Duodenal mucosa (tissue), 2 donors: ENCODE results near the gene ZDHHC6.
A peak's percentile ranks its signal among the peaks of the same experiment; 100 is the strongest.
"Not testable (repeated sequence)": the region's sequence is repeated elsewhere in the genome, so short reads cannot be mapped to it uniquely, and the experiment has no call there.

Experiments used
- H3K27ac ChIP-seq: one replicate; pipeline ENCODE4 v1.7.0; 2013; ENCODE audit warnings: low read depth, low read length
- H3K27me3 ChIP-seq, 2 donors: one replicate each; pipeline ENCODE4 v1.7.0; 2013; ENCODE audit warnings: low read length in 2 of 2, control low read depth in 1 of 2; ENCODE audit not compliant: insufficient read depth in 2 of 2, control insufficient read depth in 1 of 2
- H3K36me3 ChIP-seq, 2 donors: one replicate each; pipeline ENCODE4 v1.7.0; 2013; ENCODE audit warnings: low read length in 2 of 2, control low read depth in 1 of 2; ENCODE audit not compliant: insufficient read depth in 2 of 2, control insufficient read depth in 1 of 2
- H3K4me1 ChIP-seq, 2 donors: one replicate each; pipeline ENCODE4 v1.7.0; 2013; ENCODE audit warnings: low read length in 2 of 2, control low read depth in 1 of 2; ENCODE audit not compliant: insufficient read depth in 2 of 2, control insufficient read depth in 1 of 2
- H3K4me3 ChIP-seq, 2 donors: one replicate each; pipeline ENCODE4 v1.7.0; 2013; ENCODE audit warnings: low read length in 2 of 2, low read depth in 1 of 2
- H3K9ac ChIP-seq, 2 donors: one replicate each; pipeline ENCODE4 v1.7.0; 2013; ENCODE audit warnings: low read length in 2 of 2, low read depth in 1 of 2
- H3K9me3 ChIP-seq, 2 donors: one replicate each; pipeline ENCODE4 v1.7.0; 2013; ENCODE audit warnings: low read length in 2 of 2, control low read depth in 1 of 2; ENCODE audit not compliant: control insufficient read depth in 1 of 2

The ZDHHC6 gene

GRCh38 chr10:112394475-112394875 is 52.2 kb downstream of the ZDHHC6 start:
- H3K4me3 ChIP-seq = peak overlapping the region in 1 of 2 donors; percentile 1
- H3K9ac ChIP-seq = no peak overlapping the region
- no peaks in the 10 kb centered on the region for H3K9me3 ChIP-seq
- peaks cover 33 to 42% of the 10 kb centered on the region in 2 donors for H3K36me3 ChIP-seq
- H3K27me3 ChIP-seq = no peaks in the 10 kb centered on the region
- H3K27ac ChIP-seq = no peak overlapping the region
- H3K4me1 ChIP-seq = peaks cover 49 to 60% of the 10 kb centered on the region in 2 donors

GRCh38 chr10:112393827-112394226 is 52.9 kb downstream of the ZDHHC6 start:
- no peak overlapping the region for H3K9ac ChIP-seq
- H3K4me3 ChIP-seq = peak overlapping the region in 1 of 2 donors; percentile 1
- peaks cover 27 to 37% of the 10 kb centered on the region in 2 donors for H3K36me3 ChIP-seq
- H3K9me3 ChIP-seq = no peaks in the 10 kb centered on the region
- peaks cover 55 to 65% of the 10 kb centered on the region in 2 donors for H3K4me1 ChIP-seq
- no peaks in the 10 kb centered on the region for H3K27me3 ChIP-seq
- H3K27ac ChIP-seq = no peak overlapping the region

DNA sequence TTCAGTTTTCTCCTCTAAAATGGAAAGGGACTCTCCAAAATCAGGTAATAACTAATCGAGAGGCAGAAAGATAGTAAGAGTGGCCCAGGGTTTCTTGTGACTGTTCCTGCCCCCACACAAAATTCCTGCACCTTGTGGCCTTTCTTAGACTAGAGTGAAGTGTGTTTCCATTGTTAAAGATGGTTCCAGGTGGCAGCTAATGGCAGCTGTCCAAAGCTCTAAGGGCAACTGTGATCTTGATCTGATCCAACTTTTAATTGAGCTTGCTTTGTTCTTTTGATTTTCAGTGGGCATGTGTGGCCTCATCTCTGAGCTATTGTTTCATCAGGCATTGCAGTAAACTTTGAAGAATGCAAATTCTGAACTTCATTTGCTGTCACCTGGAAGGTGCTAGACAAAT is 53.4 kb downstream of the ZDHHC6 start:
- Histone ChIP-seq H3K27me3 (no peaks in the 10 kb centered on the region), H3K9ac (no peak overlapping the region), H3K4me3 (no peak overlapping the region), H3K9me3 (no peaks in the 10 kb centered on the region), H3K27ac (no peak overlapping the region), H3K36me3 (peaks cover 24 to 33% of the 10 kb centered on the region in 2 donors), H3K4me1 (peaks cover 60 to 67% of the 10 kb centered on the region in 2 donors)

- Histone ChIP-seq H3K4me1 (peaks cover 54 to 66% of the 10 kb centered on the region in 2 donors), H3K9ac (no peak overlapping the region), H3K36me3 (peaks cover 6 to 7% of the 10 kb centered on the region in 2 donors), H3K27ac (no peak overlapping the region), H3K4me3 (no peak overlapping the region), H3K9me3 (no peaks in the 10 kb centered on the region), H3K27me3 (no peaks in the 10 kb centered on the region)
Observed at GRCh38 chr10:112390125-112390703, 56.5 kb downstream of the ZDHHC6 start.

GRCh38 chr10:112389271-112389822 is 57.4 kb downstream of the ZDHHC6 start:
- H3K4me3 ChIP-seq = peak overlapping the region; percentile 4
- peaks cover 50 to 72% of the 10 kb centered on the region in 2 donors for H3K4me1 ChIP-seq
- H3K9me3 ChIP-seq = no peaks in the 10 kb centered on the region
- peaks cover 2 to 3% of the 10 kb centered on the region in 2 donors for H3K36me3 ChIP-seq
- no peaks in the 10 kb centered on the region for H3K27me3 ChIP-seq
- peak overlapping the region; percentile 3 for H3K27ac ChIP-seq
- H3K9ac ChIP-seq = no peak overlapping the region

GRCh38 chr10:112388548-112388947 is 58.2 kb downstream of the ZDHHC6 start:
- H3K36me3 ChIP-seq = peaks cover 2 to 3% of the 10 kb centered on the region in 2 donors
- H3K9me3 ChIP-seq = no peaks in the 10 kb centered on the region
- H3K9ac ChIP-seq = no peak overlapping the region
- peaks cover 49 to 68% of the 10 kb centered on the region in 2 donors for H3K4me1 ChIP-seq
- H3K27me3 ChIP-seq = no peaks in the 10 kb centered on the region
- H3K4me3 ChIP-seq = no peak overlapping the region
- peak overlapping the region; percentile 3 for H3K27ac ChIP-seq

DNA sequence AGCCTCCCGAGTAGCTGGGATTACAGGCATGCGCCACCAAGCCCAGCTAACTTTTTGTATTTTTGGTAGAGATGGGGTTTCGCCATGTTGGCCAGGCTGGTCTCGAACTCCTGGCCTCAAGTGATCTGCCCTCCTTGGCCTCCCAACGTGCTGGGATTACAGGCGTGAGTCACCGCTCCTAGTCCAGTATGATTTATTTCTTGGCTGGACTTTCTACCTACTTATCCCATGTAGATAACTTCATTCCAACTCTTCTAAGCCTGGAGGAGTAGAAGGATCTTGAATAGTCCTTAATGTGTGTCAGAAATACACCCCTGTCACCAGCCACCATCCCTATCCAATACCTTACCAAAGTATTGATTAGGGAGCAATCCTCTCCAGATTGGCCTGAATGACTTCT is 58.7 kb downstream of the ZDHHC6 start:
- H3K27me3 ChIP-seq, H3K27ac ChIP-seq, H3K9ac ChIP-seq, H3K9me3 ChIP-seq, H3K4me3 ChIP-seq, H3K36me3 ChIP-seq: not testable (repeated sequence)
- peaks cover 48 to 65% of the 10 kb centered on the region in 2 donors for H3K4me1 ChIP-seq

- Histone ChIP-seq H3K9me3 (no peaks in the 10 kb centered on the region), H3K4me1 (peaks cover 56 to 63% of the 10 kb centered on the region in 2 donors), H3K36me3 (peaks cover 11 to 20% of the 10 kb centered on the region in 2 donors)
Observed at GRCh38 chr10:112385201-112385600, 61.5 kb downstream of the ZDHHC6 start.

GRCh38 chr10:112384141-112384540 is 62.6 kb downstream of the ZDHHC6 start:
- peak overlapping the region; percentile 33 for H3K27ac ChIP-seq
- peaks cover 57 to 64% of the 10 kb centered on the region in 2 donors for H3K4me1 ChIP-seq
- H3K9me3 ChIP-seq = no peaks in the 10 kb centered on the region
- H3K36me3 ChIP-seq = peaks cover 11 to 22% of the 10 kb centered on the region in 2 donors
- H3K9ac ChIP-seq = no peak overlapping the region
- no peaks in the 10 kb centered on the region for H3K27me3 ChIP-seq
- no peak overlapping the region for H3K4me3 ChIP-seq

More at GRCh38 chr10:112385201-112385600, 61.5 kb downstream of the ZDHHC6 start:
- Histone ChIP-seq H3K9ac (peak overlapping the region in 1 of 2 donors; percentile 9), H3K27me3 (no peaks in the 10 kb centered on the region), H3K4me3 (peak overlapping the region in 1 of 2 donors; percentile 8), H3K27ac (no peak overlapping the region)

GRCh38 chr10:112383325-112383724 is 63.4 kb downstream of the ZDHHC6 start:
- no peak overlapping the region for H3K27ac ChIP-seq
- H3K36me3 ChIP-seq = peaks cover 11 to 25% of the 10 kb centered on the region in 2 donors
- H3K4me1 ChIP-seq = peaks cover 56 to 61% of the 10 kb centered on the region in 2 donors
- H3K9me3 ChIP-seq = no peaks in the 10 kb centered on the region
- peak overlapping the region in 1 of 2 donors; percentile 33 for H3K9ac ChIP-seq
- H3K27me3 ChIP-seq = no peaks in the 10 kb centered on the region
- H3K4me3 ChIP-seq = peak overlapping the region in 1 of 2 donors; percentile 30
